ENCODE measurements around the gene HAPLN2.
"Not testable (repeated sequence)": the region's sequence is repeated elsewhere in the genome, so short reads cannot be mapped to it uniquely, and the experiment has no call there.

The HAPLN2 gene

GRCh38 chr1:156592158-156592909 is 26.9 kb upstream of the HAPLN2 start:
- no peak for DNase-seq

GRCh38 chr1:156592910-156593660 is 26.1 kb upstream of the HAPLN2 start:
- no peak for DNase-seq

- no peak for DNase-seq
Observed at GRCh38 chr1:156593661-156593989, 25.6 kb upstream of the HAPLN2 start.

- DNase-seq, result peak; percentile 13
Observed at GRCh38 chr1:156594190-156594589, 25.0 kb upstream of the HAPLN2 start.

GRCh38 chr1:156595016-156595415 is 24.2 kb upstream of the HAPLN2 start:
- DNase-seq, result no peak

GRCh38 chr1:156596426-156596825 is 22.8 kb upstream of the HAPLN2 start:
- DNase-seq, result no peak

GRCh38 chr1:156598125-156598524 is 21.1 kb upstream of the HAPLN2 start:
- no peak for DNase-seq

GRCh38 chr1:156598731-156599432 is 20.3 kb upstream of the HAPLN2 start:
- no peak for DNase-seq

GRCh38 chr1:156599811-156600210 is 19.4 kb upstream of the HAPLN2 start:
- DNase-seq, result no peak

GRCh38 chr1:156600733-156601121 is 18.5 kb upstream of the HAPLN2 start:
- DNase-seq, result no peak

GRCh38 chr1:156601122-156601830 is 17.9 kb upstream of the HAPLN2 start, which contains the start of gene GPATCH4:
Gene GPATCH4, minus strand, starts transcription at chr1:156601479.
- peak; percentile 86 for DNase-seq

- no peak for DNase-seq
Observed at GRCh38 chr1:156601892-156602291, 17.3 kb upstream of the HAPLN2 start.

GRCh38 chr1:156602557-156602993 is 16.6 kb upstream of the HAPLN2 start:
- DNase-seq, result peak; percentile 37

GRCh38 chr1:156607344-156607743 is 11.9 kb upstream of the HAPLN2 start:
- not testable (repeated sequence) for DNase-seq

GRCh38 chr1:156608036-156608674 is 11.1 kb upstream of the HAPLN2 start:
- DNase-seq, result peak; percentile 79

- DNase-seq, result no peak
Observed at GRCh38 chr1:156608981-156609380, 10.2 kb upstream of the HAPLN2 start.

GRCh38 chr1:156610072-156610471 is 9.1 kb upstream of the HAPLN2 start:
- not testable (repeated sequence) for DNase-seq

GRCh38 chr1:156612666-156613065 is 6.5 kb upstream of the HAPLN2 start:
- no peak for DNase-seq

GRCh38 chr1:156615946-156616345 is 3.3 kb upstream of the HAPLN2 start:
- DNase-seq, result peak; percentile 57

GRCh38 chr1:156616463-156616862 is 2.8 kb upstream of the HAPLN2 start:
- DNase-seq, result peak; percentile 84

- no peak for DNase-seq
Observed at GRCh38 chr1:156619582-156619955, 354 bp downstream of the HAPLN2 start.

- DNase-seq, result no peak
Observed at GRCh38 chr1:156622581-156623297, 3.5 kb downstream of the HAPLN2 start.

Data from midbrain (tissue), 1 donor.